ENCODE data around the gene SYMPK. TPM values are rescaled to one million over a fixed set of nuclear protein-coding genes. Genes with fewer than 3 reads are reported as not detected.
A peak's percentile ranks its signal among the peaks of the same experiment; 100 is the strongest.

Gene SYMPK
- total RNA-seq, 2 experiments from 2014 or later = 96.9 to 97.4 TPM

DNA sequence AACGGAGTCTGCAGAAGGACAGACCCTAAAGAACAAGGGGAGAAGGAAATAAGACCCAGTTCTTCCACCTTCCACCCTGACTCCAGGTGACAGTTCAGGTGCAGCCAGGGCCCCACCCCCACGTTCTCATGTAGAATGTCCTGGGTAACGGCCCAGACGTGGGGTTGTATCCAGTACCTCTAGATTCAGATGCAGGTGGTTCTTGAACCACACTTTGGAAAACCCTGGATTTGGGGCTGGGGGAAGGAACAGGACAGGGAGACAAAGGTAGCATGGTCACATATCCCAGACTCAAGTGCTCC, 82.8 kb downstream of the SYMPK start:
- H3K4me3 Mint-ChIP-seq = no peak overlapping the region
- no peak overlapping the region for H3K27ac Mint-ChIP-seq

GRCh38 chr19:45779231-45780145, 83.5 kb downstream of the SYMPK start:
- DNase-seq = peak; percentile 93
- Mint-ChIP-seq H3K27ac (no peak overlapping the region), H3K27me3 (ENCODE audit: low read depth) (peaks cover 29% of the 10 kb centered on the region), H3K4me3 (peak overlapping the region; percentile 65), H3K9me3 (no peaks in the 10 kb centered on the region), H3K36me3 (ENCODE audit: low read depth) (peaks cover 6% of the 10 kb centered on the region), H3K4me1 (ENCODE audit: low read depth) (peaks cover 13% of the 10 kb centered on the region)
- CTCF ChIA-PET = interaction anchor here (0.6 to 1.3 kb wide), 10 partner anchors 8 to 1163 kb away, joined by 3 to 21 read pairs (median 4); partner anchors contain the start of gene SIX5
- intact Hi-C loops (cut with micrococcal nuclease) = loop anchor here (1.0 kb wide), 2 partner anchors 9 to 14 kb away; no protein-coding TSS in a partner anchor

More for the DNA sequence above, 82.8 kb downstream of the SYMPK start:
- H3K9me3 Mint-ChIP-seq = no peaks in the 10 kb centered on the region
- H3K4me1 Mint-ChIP-seq (ENCODE audit: low read depth) = peaks cover 13% of the 10 kb centered on the region
- DNase-seq = no peak
- intact Hi-C loops (cut with micrococcal nuclease) = no loop called here
- peaks cover 29% of the 10 kb centered on the region for H3K27me3 Mint-ChIP-seq (ENCODE audit: low read depth)
- CTCF ChIA-PET = no interaction called here
- H3K36me3 Mint-ChIP-seq (ENCODE audit: low read depth) = peaks cover 6% of the 10 kb centered on the region

DNA sequence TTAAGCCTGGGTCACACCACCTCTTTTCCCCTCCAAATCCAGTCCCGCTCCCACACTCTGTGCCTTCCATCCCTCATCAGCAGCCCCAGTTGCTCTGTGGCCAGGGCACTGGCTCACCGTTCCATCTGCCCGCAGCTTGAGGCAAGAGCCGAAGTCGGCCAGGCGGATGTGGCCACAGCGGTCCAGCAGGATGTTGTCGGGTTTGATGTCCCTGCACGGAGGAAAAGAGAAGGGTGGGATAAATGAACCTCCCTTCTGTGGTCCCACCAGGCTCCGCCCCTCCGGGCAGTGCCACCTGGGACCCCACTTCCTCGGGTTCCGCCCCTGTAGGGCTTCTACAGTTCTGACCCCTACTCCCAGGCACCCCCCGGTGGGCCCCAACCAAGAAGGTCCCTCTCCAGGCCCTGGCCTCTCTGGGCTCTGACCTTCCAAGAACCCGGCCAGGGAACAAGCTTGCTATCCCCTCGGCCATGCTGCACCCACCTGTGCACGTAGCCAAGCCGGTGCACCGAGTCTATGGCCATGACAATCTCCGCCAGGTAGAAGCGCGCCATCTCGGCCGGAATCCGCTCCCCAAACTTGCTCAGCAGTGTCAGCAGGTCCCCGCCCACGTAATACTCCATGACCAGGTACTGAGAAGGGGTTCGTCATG, 84.8 kb downstream of the SYMPK start:
- Mint-ChIP-seq H3K9me3 (no peaks in the 10 kb centered on the region), H3K4me3 (no peak overlapping the region)
- CTCF ChIA-PET = interaction anchor here (0.5 to 0.7 kb wide), 2 partner anchors 20 to 21 kb away, joined by 3 to 7 read pairs; no protein-coding TSS in a partner anchor

GRCh38 chr19:45777395-45777961, 85.5 kb downstream of the SYMPK start:
- CTCF ChIA-PET = interaction anchor here (0.5 to 1.1 kb wide), 3 partner anchors 16 to 22 kb away, joined by 3 to 7 read pairs (median 4); partner anchors contain the start of gene DMWD
- DNase-seq = no peak
- no peak overlapping the region for H3K4me3 Mint-ChIP-seq
- no peak overlapping the region for H3K27ac Mint-ChIP-seq
- H3K9me3 Mint-ChIP-seq = no peaks in the 10 kb centered on the region
- peaks cover 6% of the 10 kb centered on the region for H3K36me3 Mint-ChIP-seq (ENCODE audit: low read depth)
- H3K4me1 Mint-ChIP-seq (ENCODE audit: low read depth) = peaks cover 13% of the 10 kb centered on the region
- H3K27me3 Mint-ChIP-seq (ENCODE audit: low read depth) = peaks cover 29% of the 10 kb centered on the region
- intact Hi-C loops (cut with micrococcal nuclease) = no loop called here

More for the DNA sequence above, 84.8 kb downstream of the SYMPK start:
- intact Hi-C loops (cut with micrococcal nuclease) = no loop called here
- H3K27me3 Mint-ChIP-seq (ENCODE audit: low read depth) = peaks cover 29% of the 10 kb centered on the region
- DNase-seq = no peak
- no peak overlapping the region for H3K27ac Mint-ChIP-seq
- peaks cover 13% of the 10 kb centered on the region for H3K4me1 Mint-ChIP-seq (ENCODE audit: low read depth)
- H3K36me3 Mint-ChIP-seq (ENCODE audit: low read depth) = peaks cover 6% of the 10 kb centered on the region

DNA sequence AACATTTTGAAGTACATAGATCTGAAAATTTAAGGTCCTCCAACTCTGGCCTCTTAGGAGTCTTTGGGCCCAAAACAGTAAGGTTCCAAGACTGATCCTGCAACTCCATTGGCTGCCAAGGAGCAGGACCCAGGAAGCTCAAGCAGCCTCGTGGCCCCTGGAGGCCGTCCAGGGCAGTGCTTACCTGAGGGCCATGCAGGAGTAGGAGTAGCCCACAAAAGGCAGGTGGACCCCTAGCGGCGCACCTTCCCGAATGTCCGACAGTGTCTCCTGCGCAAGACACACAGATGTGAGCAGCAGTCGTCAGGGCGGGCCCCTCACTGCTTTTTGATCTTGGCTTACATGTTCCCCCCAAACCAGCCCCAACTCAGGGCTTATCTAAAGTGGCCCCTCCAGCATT, 88.2 kb downstream of the SYMPK start:
- no peak overlapping the region for H3K27ac Mint-ChIP-seq
- DNase-seq = no peak
- H3K27me3 Mint-ChIP-seq (ENCODE audit: low read depth) = peaks cover 19% of the 10 kb centered on the region
- no peak overlapping the region for H3K4me3 Mint-ChIP-seq
- no peaks in the 10 kb centered on the region for H3K9me3 Mint-ChIP-seq
- CTCF ChIA-PET = no interaction called here
- peaks cover 6% of the 10 kb centered on the region for H3K36me3 Mint-ChIP-seq (ENCODE audit: low read depth)
- peaks cover 14% of the 10 kb centered on the region for H3K4me1 Mint-ChIP-seq (ENCODE audit: low read depth)
- intact Hi-C loops (cut with micrococcal nuclease) = no loop called here

DNA sequence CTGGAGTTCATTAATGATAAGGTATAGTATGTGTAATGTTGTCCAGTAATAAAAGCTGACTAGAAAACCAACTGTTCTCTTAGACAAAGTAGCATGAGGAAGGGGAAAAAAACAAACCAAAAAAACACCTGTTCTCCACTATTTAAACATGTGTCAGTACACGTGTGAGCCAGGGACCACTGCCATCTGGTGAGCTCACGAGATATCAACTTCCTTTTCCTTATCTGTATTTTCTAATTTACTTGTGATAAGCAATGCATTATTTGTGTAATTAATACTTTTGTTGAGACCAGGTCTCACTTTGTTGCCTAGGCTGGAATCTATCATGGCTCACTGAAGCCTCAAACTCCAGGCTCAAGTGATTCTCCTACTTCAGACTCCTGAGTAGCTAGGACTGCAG, 89.6 kb downstream of the SYMPK start:
- intact Hi-C loops (cut with micrococcal nuclease) = no loop called here
- no peak overlapping the region for H3K4me3 Mint-ChIP-seq

GRCh38 chr19:45772912-45773311, 90.0 kb downstream of the SYMPK start:
- H3K4me1 Mint-ChIP-seq (ENCODE audit: low read depth) = peaks cover 5% of the 10 kb centered on the region
- CTCF ChIA-PET = interaction anchor here (0.5 to 6.1 kb wide), 2 partner anchors 27 to 187 kb away, joined by 4 to 127 read pairs; no protein-coding TSS in a partner anchor
- H3K4me3 Mint-ChIP-seq = no peak overlapping the region
- H3K27ac Mint-ChIP-seq = no peak overlapping the region
- no peak for DNase-seq
- peaks cover 6% of the 10 kb centered on the region for H3K36me3 Mint-ChIP-seq (ENCODE audit: low read depth)
- H3K27me3 Mint-ChIP-seq (ENCODE audit: low read depth) = peaks cover 10% of the 10 kb centered on the region
- intact Hi-C loops (cut with micrococcal nuclease) = no loop called here
- no peaks in the 10 kb centered on the region for H3K9me3 Mint-ChIP-seq

More for the DNA sequence above, 89.6 kb downstream of the SYMPK start:
- Mint-ChIP-seq H3K9me3 (no peaks in the 10 kb centered on the region), H3K36me3 (ENCODE audit: low read depth) (peaks cover 6% of the 10 kb centered on the region), H3K4me1 (ENCODE audit: low read depth) (peaks cover 6% of the 10 kb centered on the region), H3K27ac (no peak overlapping the region), H3K27me3 (ENCODE audit: low read depth) (peaks cover 9% of the 10 kb centered on the region)
- CTCF ChIA-PET = interaction anchor here (0.5 to 6.1 kb wide), 3 partner anchors 26 to 188 kb away, joined by 4 to 127 read pairs (median 4); no protein-coding TSS in a partner anchor
- DNase-seq = no peak

DNA sequence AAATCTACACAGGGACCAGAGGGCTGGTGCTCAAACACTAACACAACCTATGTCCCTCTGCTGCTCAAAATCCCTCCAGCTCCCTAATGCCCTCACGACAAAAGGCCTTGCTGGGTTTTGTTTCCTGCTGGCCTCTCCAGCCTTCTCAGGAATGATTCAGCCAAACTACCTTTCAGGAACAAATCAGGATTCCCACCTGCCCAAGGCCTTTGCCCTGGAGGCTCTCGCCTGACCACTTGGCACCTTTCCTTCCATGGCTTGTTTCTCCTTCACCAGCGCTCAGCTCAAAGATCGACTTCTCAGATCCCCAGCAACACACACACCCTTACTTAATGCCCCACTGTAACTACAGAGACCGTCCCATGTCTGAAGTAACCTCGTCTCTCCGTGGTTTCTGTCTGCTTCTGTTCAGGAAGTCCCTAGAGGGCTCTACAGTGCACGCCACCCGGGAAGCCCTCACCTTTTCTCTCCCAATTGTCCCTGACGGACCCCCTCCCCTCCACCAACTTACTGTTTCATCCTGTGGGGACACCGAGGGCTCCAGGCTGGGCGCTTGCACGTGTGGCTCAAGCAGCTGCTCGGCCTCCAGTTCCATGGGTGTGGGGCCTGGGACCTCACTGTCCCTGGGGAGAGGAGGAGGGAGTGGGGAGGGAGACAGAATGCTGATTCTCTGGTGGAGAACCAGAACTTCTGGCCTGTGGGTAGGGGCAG, 90.7 kb downstream of the SYMPK start:
- Mint-ChIP-seq H3K9me3 (no peaks in the 10 kb centered on the region), H3K4me1 (ENCODE audit: low read depth) (peaks cover 8% of the 10 kb centered on the region), H3K27me3 (ENCODE audit: low read depth) (peaks cover 12% of the 10 kb centered on the region), H3K36me3 (ENCODE audit: low read depth) (peaks cover 4% of the 10 kb centered on the region), H3K27ac (no peak overlapping the region), H3K4me3 (no peak overlapping the region)
- CTCF ChIA-PET = interaction anchor here (2.5 to 6.1 kb wide), 2 partner anchors 27 to 45 kb away, joined by 9 to 127 read pairs; no protein-coding TSS in a partner anchor
- intact Hi-C loops (cut with micrococcal nuclease) = no loop called here
- no peak for DNase-seq

DNA sequence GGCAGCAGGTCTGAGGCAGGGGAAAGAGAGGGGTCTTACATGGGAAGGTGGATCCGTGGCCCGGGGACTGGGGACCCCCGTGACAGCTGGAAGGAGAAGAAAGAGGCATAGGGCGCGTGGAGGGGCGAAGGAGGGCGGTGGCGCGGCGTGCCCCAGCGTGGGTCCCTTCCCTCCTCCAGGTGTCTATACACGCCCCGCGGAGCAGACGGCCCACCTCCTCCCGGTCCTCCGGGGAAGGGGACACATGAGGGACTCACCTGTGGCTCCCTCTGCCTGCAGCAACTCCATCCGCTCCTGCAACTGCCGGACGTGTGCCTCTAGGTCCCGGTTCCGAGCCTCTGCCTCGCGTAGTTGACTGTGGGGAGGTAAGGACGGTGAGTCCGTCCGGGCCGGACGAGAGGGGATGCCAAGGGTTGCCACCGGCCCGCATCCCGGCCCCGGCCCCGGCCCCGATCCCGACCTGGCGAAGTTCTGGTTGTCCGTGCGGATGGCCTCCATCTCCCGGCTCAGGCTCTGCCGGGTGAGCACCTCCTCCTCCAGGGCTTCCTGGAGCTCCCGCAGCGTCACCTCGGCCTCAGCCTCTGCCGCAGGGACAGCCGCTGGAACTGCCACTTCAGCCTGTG, 91.5 kb downstream of the SYMPK start:
- Mint-ChIP-seq H3K4me3 (peak overlapping the region; percentile 81), H3K9me3 (no peaks in the 10 kb centered on the region), H3K27me3 (ENCODE audit: low read depth) (peaks cover 11% of the 10 kb centered on the region), H3K36me3 (ENCODE audit: low read depth) (no peaks in the 10 kb centered on the region), H3K27ac (no peak overlapping the region), H3K4me1 (ENCODE audit: low read depth) (peaks cover 10% of the 10 kb centered on the region)
- intact Hi-C loops (cut with micrococcal nuclease) = no loop called here
- DNase-seq = no peak
- CTCF ChIA-PET = interaction anchor here (0.5 to 6.1 kb wide), 6 partner anchors 8 to 1635 kb away, joined by 3 to 127 read pairs (median 7); no protein-coding TSS in a partner anchor

- CTCF ChIA-PET = interaction anchor here (0.5 to 6.1 kb wide), 13 partner anchors 9 to 1634 kb away, joined by 3 to 127 read pairs (median 5); partner anchors contain the start of genes DMPK, DMWD and MYPOP
- Mint-ChIP-seq H3K4me1 (ENCODE audit: low read depth) (peaks cover 10% of the 10 kb centered on the region), H3K27me3 (ENCODE audit: low read depth) (peaks cover 16% of the 10 kb centered on the region), H3K36me3 (ENCODE audit: low read depth) (no peaks in the 10 kb centered on the region), H3K27ac (no peak overlapping the region), H3K9me3 (no peaks in the 10 kb centered on the region), H3K4me3 (peak overlapping the region; percentile 81)
- peak; percentile 89 for DNase-seq
- intact Hi-C loops (cut with micrococcal nuclease) = loop anchor here (1.0 kb wide), 6 partner anchors 9 to 225 kb away; partner anchors contain the start of genes CCDC61, MYPOP and SYMPK
Observed at GRCh38 chr19:45770192-45771101, 92.5 kb downstream of the SYMPK start.

Measured in activated naive CD4-positive, alpha-beta T cell treated with anti-CD3 and anti-CD28 coated beads for 36 hours (primary cell).